OCI-LY7 (cell line): ENCODE data around the gene NAPB.

Experiments
- CTCF ChIP-seq: fragments of 200-600 bp; sonication (generic); conservative IDR thresholded peaks from 2 replicates; pipeline ENCODE4 v1.5.1; 2014; ENCODE audit warnings: mild to moderate bottlenecking, antibody characterized with exemption, low read length, moderate library complexity, mixed read lengths
- EZH2phosphoT487 ChIP-seq: fragments of 200-600 bp; sonication (generic); IDR thresholded peaks from 2 replicates; pipeline ENCODE4 v1.6.1; 2018; ENCODE audit warnings: low read depth, borderline replicate concordance, mild to moderate bottlenecking, mixed run types, antibody characterized with exemption, low read length, moderate library complexity, mixed read lengths

DNA sequence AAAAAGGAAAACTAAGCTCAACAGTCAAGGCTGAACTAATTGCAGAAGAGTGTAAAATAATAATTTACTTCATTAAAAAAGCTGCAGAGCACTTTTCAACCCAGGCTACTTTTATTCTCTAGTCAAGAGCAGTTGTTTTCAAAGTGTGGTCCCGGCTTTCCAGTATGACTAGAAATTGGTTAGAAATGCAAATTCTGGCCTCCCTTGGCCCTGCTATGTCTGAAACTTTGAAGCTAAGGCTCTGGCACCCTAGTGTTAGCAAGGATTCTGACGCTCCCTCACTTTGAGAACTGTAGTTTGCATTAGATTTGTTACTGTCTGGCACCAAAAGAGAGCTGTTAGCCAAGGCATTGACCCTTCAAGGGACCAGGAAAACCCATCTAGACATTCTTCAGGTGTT, 80.2 kb downstream of the NAPB start:
- TF ChIP-seq CTCF (no peak), EZH2phosphoT487 (no peak)
